Activated T-helper 1 cell treated with anti-CD3 and anti-CD28 coated beads, Interleukin-12 subunit alpha, Interleukin-12 subunit beta, Interleukin-2, Interleukin-4 antibody, amounts not matched to agents 30 ng/mL and 10 ng/mL and 1 ng/mL, durations not matched to agents 14 hours and 24 hours and 36 hours (primary cell): ENCODE measurements around the gene SMTNL2. TPM values are rescaled to one million over a fixed set of nuclear protein-coding genes. Genes with fewer than 3 reads are reported as not detected.
"Not testable (repeated sequence)": the region's sequence is repeated elsewhere in the genome, so short reads cannot be mapped to it uniquely, and the experiment has no call there.

ENCODE experiments used
- DNase-seq: peaks from one replicate; pipeline ENCODE4 v3.0.0; 2021; ENCODE audit warnings: low spot score
- H3K27ac Mint-ChIP-seq: one replicate; pipeline ENCODE4 v1.8.0; 2021; ENCODE audit warnings: mild to moderate bottlenecking, mixed read lengths
- H3K27me3 Mint-ChIP-seq: one replicate; pipeline ENCODE4 v1.8.0; 2022; ENCODE audit warnings: mild to moderate bottlenecking, moderate library complexity, mixed read lengths; ENCODE audit not compliant: insufficient read depth
- H3K36me3 Mint-ChIP-seq: one replicate; pipeline ENCODE4 v1.8.0; 2021; ENCODE audit warnings: low read depth, mixed read lengths
- H3K4me1 Mint-ChIP-seq: one replicate; pipeline ENCODE4 v1.8.0; 2021; ENCODE audit warnings: low read depth, mixed read lengths
- H3K4me3 Mint-ChIP-seq: one replicate; pipeline ENCODE4 v1.8.0; 2021; ENCODE audit warnings: mild to moderate bottlenecking, moderate library complexity, mixed read lengths
- H3K9me3 Mint-ChIP-seq: one replicate; pipeline ENCODE4 v1.8.0; 2021; ENCODE audit warnings: mixed read lengths
- intact Hi-C: fragments of 100-400 bp; cut with micrococcal nuclease; formaldehyde crosslinking; loops from one replicate; pipeline ENCODE4 v1.15.1; 2024
- total RNA-seq: library from RNA; stranded (reverse); gene quantifications from 2 replicates; pipeline ENCODE4 v1.2.3, GENCODE V29; 2022

SMTNL2 gene
- total RNA-seq, 1 donor from 2014 or later, result not detected

- Mint-ChIP-seq H3K27me3 (peaks cover 20% of the 10 kb centered on the region), H3K4me1 (peaks cover 6% of the 10 kb centered on the region), H3K27ac (no peak overlapping the region), H3K9me3 (no peaks in the 10 kb centered on the region), H3K36me3 (no peaks in the 10 kb centered on the region), H3K4me3 (no peak overlapping the region)
- intact Hi-C loops, result no loop called here
- no peak for DNase-seq
Observed at GRCh38 chr17:4652997-4653396, 68.7 kb downstream of the SMTNL2 start.

GRCh38 chr17:4655933-4656332, 71.6 kb downstream of the SMTNL2 start:
- H3K27me3 Mint-ChIP-seq, H3K36me3 Mint-ChIP-seq, DNase-seq, H3K9me3 Mint-ChIP-seq, intact Hi-C loops, H3K27ac Mint-ChIP-seq, H3K4me3 Mint-ChIP-seq: not testable (repeated sequence)
- H3K4me1 Mint-ChIP-seq, result peaks cover 14% of the 10 kb centered on the region

- Mint-ChIP-seq H3K27ac (peak overlapping the region; percentile 61), H3K36me3 (peaks cover 2% of the 10 kb centered on the region), H3K4me3 (no peak overlapping the region), H3K9me3 (no peaks in the 10 kb centered on the region), H3K27me3 (peaks cover 6% of the 10 kb centered on the region), H3K4me1 (peaks cover 14% of the 10 kb centered on the region)
- intact Hi-C loops, result loop anchor here (1.0 kb wide), 1 partner anchor 39 kb away; no protein-coding TSS in a partner anchor
- DNase-seq, result no peak
Observed at GRCh38 chr17:4657678-4658077, 73.3 kb downstream of the SMTNL2 start.

Other genes with a start within 250 kb of the SMTNL2 start
- gene UBE2G1, start 217.9 kb upstream of the SMTNL2 start, total RNA-seq, result 80.3 and 87.3 TPM in 2 replicates
- 1.1 and 1.7 TPM in 2 replicates for gene SPNS3, start 150.6 kb upstream of the SMTNL2 start, total RNA-seq
- gene SPNS2, start 85.6 kb upstream of the SMTNL2 start, total RNA-seq, result 0.17 TPM in 1 of 2 replicates, not detected in the other
- 186 and 195 TPM in 2 replicates for gene MYBBP1A, start 29.1 kb upstream of the SMTNL2 start, total RNA-seq
- gene GGT6, start 24.0 kb upstream of the SMTNL2 start, total RNA-seq, result not detected in 2 replicates
- not detected in 2 replicates for gene ALOX15, start 57.1 kb downstream of the SMTNL2 start, total RNA-seq
- gene PELP1, start 119.6 kb downstream of the SMTNL2 start, total RNA-seq, result 130 and 145 TPM in 2 replicates
- 202 and 204 TPM in 2 replicates for gene ARRB2, start 126.1 kb downstream of the SMTNL2 start, total RNA-seq
- gene MED11, start 146.9 kb downstream of the SMTNL2 start, total RNA-seq, result 21.9 and 23.7 TPM in 2 replicates
- 0.18 TPM in 1 of 2 replicates, not detected in the other for gene ZMYND15, start 155.3 kb downstream of the SMTNL2 start, total RNA-seq
- gene CXCL16, start 155.4 kb downstream of the SMTNL2 start, total RNA-seq, result 3.7 and 7.0 TPM in 2 replicates
- not detected in 2 replicates for gene TM4SF5, start 187.4 kb downstream of the SMTNL2 start, total RNA-seq
- gene VMO1, start 201.8 kb downstream of the SMTNL2 start, total RNA-seq, result not detected in 2 replicates
- gene GLTPD2, start 204.4 kb downstream of the SMTNL2 start, total RNA-seq, result not detected in 2 replicates
- 205 and 208 TPM in 2 replicates for gene PSMB6, start 211.6 kb downstream of the SMTNL2 start, total RNA-seq
- gene PLD2, start 222.6 kb downstream of the SMTNL2 start, total RNA-seq, result 16.7 and 22.2 TPM in 2 replicates
- gene MINK1, start 248.8 kb downstream of the SMTNL2 start, total RNA-seq, result 66.5 and 67.5 TPM in 2 replicates